ENCODE results near the gene CHRNA4.

GRCh38 chr20:63322933-63323273 is 38.2 kb downstream of the CHRNA4 start:
- TF ChIP-seq CTCF (IDR thresholded peaks at IDR 0.05) (no peak), REST (IDR thresholded peaks at IDR 0.05; ENCODE audit: insufficient read depth in 1 of 2, low read depth in 2 of 2, low read length in 1 of 2) (no peak), SIN3A (IDR thresholded peaks at IDR 0.05; ENCODE audit: borderline replicate concordance, insufficient read depth, low read depth, low read length) (no peak), POLR2AphosphoS5 (IDR thresholded peaks at IDR 0.05; ENCODE audit: low read depth, low read length) (no peak)
